B cell (primary cell): ENCODE results near the gene ISL2.

ENCODE experiments used
- EZH2 ChIP-seq: IDR thresholded peaks from 2 replicates; pipeline ENCODE4 v1.6.1; 2012; ENCODE audit warnings: borderline replicate concordance, low read depth, mild to moderate bottlenecking, moderate library complexity, low read length; ENCODE audit not compliant: insufficient read depth, poor library complexity, severe bottlenecking
- TF ChIP-seq, protein P1 (sequence below): fragments of 200-600 bp; IDR thresholded peaks from one replicate; pipeline ENCODE4 v1.8.0; 2022; ENCODE audit warnings: antibody characterized with exemption, mild to moderate bottlenecking

DNA sequence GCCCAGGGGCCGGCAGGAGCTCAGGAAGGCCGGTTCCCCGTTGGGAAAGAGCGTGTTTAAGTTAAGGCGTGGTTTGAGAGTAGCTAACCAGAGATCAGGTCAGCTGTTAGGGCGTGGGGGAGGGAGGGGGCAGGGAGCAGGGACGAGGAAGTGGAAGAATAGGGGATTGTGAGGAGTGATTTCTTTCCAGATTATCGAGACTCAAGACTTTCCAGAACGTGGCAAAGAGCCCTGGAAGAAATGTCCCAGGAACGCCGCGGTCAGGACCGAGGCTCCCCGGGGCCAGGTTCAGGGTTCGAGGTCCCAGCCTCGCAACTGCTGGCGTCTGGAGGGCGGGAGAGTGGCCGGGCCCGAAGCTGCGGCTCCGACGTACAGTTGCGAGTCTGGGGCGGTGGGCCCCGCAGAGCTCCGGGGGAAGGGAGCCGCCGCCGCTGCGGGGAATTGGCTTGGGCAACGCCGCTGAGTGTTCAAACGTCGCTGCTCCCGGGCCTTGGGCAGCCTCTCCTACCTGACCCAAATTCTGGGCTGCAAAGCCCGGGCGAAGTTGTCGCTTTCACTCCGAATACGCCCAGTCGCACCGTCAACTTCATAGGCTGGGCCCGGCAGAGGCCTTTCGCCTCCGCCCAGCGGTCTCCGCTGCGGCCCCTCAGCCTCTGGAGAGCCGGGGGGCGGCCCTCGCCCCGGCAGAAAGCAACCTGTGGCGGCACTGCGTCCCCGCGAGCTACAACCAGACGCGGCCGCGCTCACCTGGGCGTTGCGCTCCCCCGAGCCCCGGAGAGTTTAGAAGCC, 9.5 kb downstream of the ISL2 start:
- TF ChIP-seq, protein P1, sequence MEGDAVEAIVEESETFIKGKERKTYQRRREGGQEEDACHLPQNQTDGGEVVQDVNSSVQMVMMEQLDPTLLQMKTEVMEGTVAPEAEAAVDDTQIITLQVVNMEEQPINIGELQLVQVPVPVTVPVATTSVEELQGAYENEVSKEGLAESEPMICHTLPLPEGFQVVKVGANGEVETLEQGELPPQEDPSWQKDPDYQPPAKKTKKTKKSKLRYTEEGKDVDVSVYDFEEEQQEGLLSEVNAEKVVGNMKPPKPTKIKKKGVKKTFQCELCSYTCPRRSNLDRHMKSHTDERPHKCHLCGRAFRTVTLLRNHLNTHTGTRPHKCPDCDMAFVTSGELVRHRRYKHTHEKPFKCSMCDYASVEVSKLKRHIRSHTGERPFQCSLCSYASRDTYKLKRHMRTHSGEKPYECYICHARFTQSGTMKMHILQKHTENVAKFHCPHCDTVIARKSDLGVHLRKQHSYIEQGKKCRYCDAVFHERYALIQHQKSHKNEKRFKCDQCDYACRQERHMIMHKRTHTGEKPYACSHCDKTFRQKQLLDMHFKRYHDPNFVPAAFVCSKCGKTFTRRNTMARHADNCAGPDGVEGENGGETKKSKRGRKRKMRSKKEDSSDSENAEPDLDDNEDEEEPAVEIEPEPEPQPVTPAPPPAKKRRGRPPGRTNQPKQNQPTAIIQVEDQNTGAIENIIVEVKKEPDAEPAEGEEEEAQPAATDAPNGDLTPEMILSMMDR, result no peak
- no peak for TF ChIP-seq EZH2
